GM23338 (cell line): ENCODE data around the gene PALMD. TPM values are rescaled to one million over a fixed set of nuclear protein-coding genes. Genes with fewer than 3 reads are reported as not detected.

Experiments used
- ATAC-seq: fragments of 200-7000 bp; cut with Tn5 transposase; 3 replicates; pipeline ENCODE4 v1.9.1; 2020
- DNase-seq: peaks from one replicate; pipeline ENCODE4 v3.0.0-alpha.2; 2015; ENCODE audit warnings: low spot score
- H2AFZ ChIP-seq: fragments of 200-600 bp; sonication (generic); 2 replicates; pipeline ENCODE4 v1.8.0; 2016; ENCODE audit warnings: antibody characterized with exemption, mild to moderate bottlenecking, moderate library complexity
- H3F3A ChIP-seq: fragments of 200-600 bp; sonication (generic); replicated peaks from 2 replicates; pipeline ENCODE4 v1.8.0; 2017; ENCODE audit warnings: antibody characterized with exemption, mixed run types, low read depth
- H3K27ac ChIP-seq: fragments of 200-600 bp; sonication (generic); 2 replicates; pipeline ENCODE4 v1.6.1; 2016; ENCODE audit warnings: low read depth
- H3K27me3 ChIP-seq: fragments of 200-600 bp; sonication (generic); 2 replicates; pipeline ENCODE4 v1.8.0; 2016; ENCODE audit warnings: mild to moderate bottlenecking, mixed run types, moderate library complexity; ENCODE audit not compliant: insufficient read depth
- H3K36me3 ChIP-seq: fragments of 200-600 bp; sonication (generic); 2 replicates; pipeline ENCODE4 v1.8.0; 2016; ENCODE audit warnings: mild to moderate bottlenecking; ENCODE audit not compliant: insufficient read depth
- H3K4me1 ChIP-seq: fragments of 200-600 bp; sonication (generic); 2 replicates; pipeline ENCODE4 v1.8.0; 2016; ENCODE audit warnings: mild to moderate bottlenecking, moderate library complexity; ENCODE audit not compliant: insufficient read depth
- H3K4me2 ChIP-seq: fragments of 200-600 bp; sonication (generic); 2 replicates; pipeline ENCODE4 v1.7.1; 2017; ENCODE audit warnings: mixed run types
- H3K4me3 ChIP-seq: fragments of 200-600 bp; sonication (generic); 2 replicates; pipeline ENCODE4 v1.6.1; 2016; ENCODE audit warnings: mixed run types
- H3K79me2 ChIP-seq: fragments of 200-600 bp; sonication (generic); replicated peaks from 2 replicates; pipeline ENCODE4 v1.8.0; 2017; ENCODE audit warnings: mild to moderate bottlenecking; ENCODE audit not compliant: insufficient read depth
- H3K9me2 ChIP-seq: fragments of 200-600 bp; sonication (generic); 2 replicates; pipeline ENCODE4 v1.8.0; 2017; ENCODE audit not compliant: insufficient read depth
- H4K20me1 ChIP-seq: fragments of 200-600 bp; sonication (generic); replicated peaks from 2 replicates; pipeline ENCODE4 v1.8.0; 2017; ENCODE audit warnings: mild to moderate bottlenecking; ENCODE audit not compliant: insufficient read depth
- H3K27ac Mint-ChIP-seq: 2 replicates; pipeline ENCODE4 v1.8.0; 2020; ENCODE audit warnings: inconsistent platforms, mild to moderate bottlenecking, moderate library complexity, mixed read lengths
- H3K27me3 Mint-ChIP-seq: 3 replicates; pipeline ENCODE4 v1.8.0; 2022; ENCODE audit warnings: low read depth, mild to moderate bottlenecking, moderate library complexity, mixed read lengths, inconsistent platforms; ENCODE audit not compliant: insufficient read depth, poor library complexity
- H3K36me3 Mint-ChIP-seq: 3 replicates; pipeline ENCODE4 v1.8.0; 2021; ENCODE audit warnings: low read depth, mild to moderate bottlenecking, inconsistent platforms, moderate library complexity, mixed read lengths
- H3K4me1 Mint-ChIP-seq: 3 replicates; pipeline ENCODE4 v1.8.0; 2020; ENCODE audit warnings: mild to moderate bottlenecking, inconsistent platforms, mixed read lengths
- H3K4me3 Mint-ChIP-seq: 3 replicates; pipeline ENCODE4 v1.8.0; 2021; ENCODE audit warnings: moderate library complexity, mild to moderate bottlenecking, inconsistent platforms, mixed read lengths
- H3K9me3 Mint-ChIP-seq: 3 replicates; pipeline ENCODE4 v1.8.0; 2020; ENCODE audit warnings: moderate library complexity, mild to moderate bottlenecking, inconsistent platforms, mixed read lengths
- CREB1 ChIP-seq: fragments of 250-450 bp; sonication (Bioruptor Pico); IDR thresholded peaks from 2 replicates; pipeline ENCODE4 v1.5.0; 2020; ENCODE audit warnings: low read depth, mild to moderate bottlenecking, moderate library complexity
- ETS1 ChIP-seq: IDR thresholded peaks from 2 replicates; pipeline ENCODE4 v1.6.1; 2016; ENCODE audit warnings: antibody characterized with exemption
- EZH2 ChIP-seq: fragments of 200-600 bp; sonication (generic); IDR thresholded peaks from one replicate; pipeline ENCODE4 v1.8.0; 2017; ENCODE audit warnings: antibody characterized with exemption, mild to moderate bottlenecking, low read depth; ENCODE audit not compliant: unreplicated experiment
- JUNB ChIP-seq: IDR thresholded peaks from one replicate; pipeline ENCODE4 v1.6.1; 2016; ENCODE audit warnings: antibody characterized with exemption; ENCODE audit not compliant: unreplicated experiment
- NANOG ChIP-seq: IDR thresholded peaks from 2 replicates; pipeline ENCODE4 v1.6.1; 2016; ENCODE audit warnings: antibody characterized with exemption, borderline replicate concordance
- POLR2AphosphoS5 ChIP-seq: IDR thresholded peaks from 2 replicates; pipeline ENCODE4 v1.6.1; 2016; ENCODE audit warnings: antibody characterized with exemption, low read depth
- REST ChIP-seq: IDR thresholded peaks from one replicate; pipeline ENCODE4 v1.6.1; 2018; ENCODE audit warnings: antibody characterized with exemption; ENCODE audit not compliant: unreplicated experiment
- ZNF331 ChIP-seq: fragments of 250-450 bp; sonication (Bioruptor Pico); IDR thresholded peaks from 2 replicates; pipeline ENCODE4 v1.5.0; 2020; ENCODE audit warnings: low read depth, mild to moderate bottlenecking, moderate library complexity
- polyA plus RNA-seq: library from polyadenylated mRNA; unstranded; fragments of >200 nt; fragmentation: Nextera tagmentation; extraction: Ambion mirVana; gene quantifications from 2 replicates; pipeline ENCODE4 v1.2.1, GENCODE V29; 2016
- total RNA-seq: library from RNA; depleted of rRNA; stranded (reverse); fragments of >200 nt; shearing (Covaris generic); gene quantifications from 2 replicates; pipeline ENCODE4 v1.2.3, GENCODE V29; 2014
- TF ChIP-seq, protein P1 (sequence below), 2 experiments: fragments of 200-600 bp in 1 of 2; sonication (generic) in 1 of 2; conservative IDR thresholded peaks; 2 replicates each; pipeline versions ENCODE4 v1.5.1 to v1.6.1; 2016 to 2017; ENCODE audit warnings: antibody characterized with exemption in 2 of 2, low read depth in 2 of 2, mild to moderate bottlenecking in 2 of 2, moderate library complexity in 1 of 2

The PALMD gene
- total and polyA plus RNA-seq, 2 experiments from 2014 or later: not detected

DNA sequence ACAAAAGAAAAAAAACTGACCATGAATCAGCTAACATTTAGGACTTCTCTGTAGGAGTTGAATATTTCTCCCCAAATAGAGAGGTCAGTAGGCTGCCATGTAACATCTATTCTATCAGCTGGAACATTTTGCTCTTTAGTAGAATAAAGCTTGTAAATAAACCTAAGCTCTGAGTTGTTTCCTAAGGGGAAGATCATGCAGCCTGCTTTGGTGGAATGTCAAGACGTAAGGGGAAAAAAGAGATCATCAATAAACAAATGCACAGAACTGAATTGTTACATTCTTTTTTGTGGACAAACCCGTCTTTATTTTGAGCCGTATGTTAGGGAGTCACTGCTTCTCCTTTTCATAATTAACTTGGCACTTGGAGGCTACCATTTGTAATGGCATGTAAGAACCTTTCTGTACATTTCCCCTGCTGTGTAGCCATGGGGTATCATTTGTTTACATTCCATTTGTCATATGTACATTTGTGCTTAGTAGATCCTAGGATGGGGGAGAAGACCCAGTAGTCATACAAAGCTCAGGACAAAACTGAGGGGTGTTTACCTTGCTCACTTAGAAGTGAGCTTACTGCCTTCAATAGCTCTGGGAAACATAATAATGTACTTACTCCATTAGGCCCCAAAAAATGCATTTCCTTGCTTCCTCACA, 10.8 kb upstream of the PALMD start:
- Histone ChIP-seq H3K27me3 (no peaks in the 10 kb centered on the region), H3K4me3 (no peak overlapping the region), H3F3A (no peaks in the 10 kb centered on the region), H3K4me1 (no peaks in the 10 kb centered on the region), H3K36me3 (no peaks in the 10 kb centered on the region), H3K79me2 (no peaks in the 10 kb centered on the region), H2AFZ (no peak overlapping the region), H3K27ac (no peak overlapping the region), H4K20me1 (no peaks in the 10 kb centered on the region), H3K4me2 (no peak overlapping the region), H3K9me2 (peaks cover 11% of the 10 kb centered on the region)
- no peaks in the 10 kb centered on the region for H3K36me3 Mint-ChIP-seq
- H3K4me1 Mint-ChIP-seq: peaks cover 12% of the 10 kb centered on the region; the same call in 2 of the 3 replicates
- DNase-seq (no peak), ATAC-seq (no peak)
- no peaks in the 10 kb centered on the region for H3K9me3 Mint-ChIP-seq
- H3K27ac Mint-ChIP-seq: no peak overlapping the region
- H3K27me3 Mint-ChIP-seq: peaks cover 4% of the 10 kb centered on the region
- TF ChIP-seq NANOG (no peak), POLR2AphosphoS5 (no peak), CREB1 (CRISPR knock-in tag) (no peak), EZH2 (no peak), JUNB (no peak), ETS1 (no peak), REST (no peak), ZNF331 (CRISPR knock-in tag) (no peak)
- TF ChIP-seq, protein P1, sequence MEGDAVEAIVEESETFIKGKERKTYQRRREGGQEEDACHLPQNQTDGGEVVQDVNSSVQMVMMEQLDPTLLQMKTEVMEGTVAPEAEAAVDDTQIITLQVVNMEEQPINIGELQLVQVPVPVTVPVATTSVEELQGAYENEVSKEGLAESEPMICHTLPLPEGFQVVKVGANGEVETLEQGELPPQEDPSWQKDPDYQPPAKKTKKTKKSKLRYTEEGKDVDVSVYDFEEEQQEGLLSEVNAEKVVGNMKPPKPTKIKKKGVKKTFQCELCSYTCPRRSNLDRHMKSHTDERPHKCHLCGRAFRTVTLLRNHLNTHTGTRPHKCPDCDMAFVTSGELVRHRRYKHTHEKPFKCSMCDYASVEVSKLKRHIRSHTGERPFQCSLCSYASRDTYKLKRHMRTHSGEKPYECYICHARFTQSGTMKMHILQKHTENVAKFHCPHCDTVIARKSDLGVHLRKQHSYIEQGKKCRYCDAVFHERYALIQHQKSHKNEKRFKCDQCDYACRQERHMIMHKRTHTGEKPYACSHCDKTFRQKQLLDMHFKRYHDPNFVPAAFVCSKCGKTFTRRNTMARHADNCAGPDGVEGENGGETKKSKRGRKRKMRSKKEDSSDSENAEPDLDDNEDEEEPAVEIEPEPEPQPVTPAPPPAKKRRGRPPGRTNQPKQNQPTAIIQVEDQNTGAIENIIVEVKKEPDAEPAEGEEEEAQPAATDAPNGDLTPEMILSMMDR (conservative IDR thresholded peaks at IDR 0.05; ENCODE audit: low read depth in 2 of 2): no peak
- no peak overlapping the region for H3K4me3 Mint-ChIP-seq
